Liver (tissue), 3 donors: ENCODE measurements around the gene JAK2.

Source experiments
- CTCF ChIP-seq: fragments of 150-350 bp; IDR thresholded peaks from 2 replicates; pipeline ENCODE4 v1.5.1; 2017; ENCODE audit warnings: improper control_type of control experiment, low read depth, low read length; ENCODE audit not compliant: missing input control
- MAX ChIP-seq: IDR thresholded peaks from 2 replicates; pipeline ENCODE4 v1.6.1; 2016; ENCODE audit warnings: antibody characterized with exemption
- RXRA ChIP-seq, 2 donors: IDR thresholded peaks; 2 replicates each; pipeline ENCODE4 v1.6.1; 2017 to 2018; ENCODE audit warnings: antibody characterized with exemption in 2 of 2, mild to moderate bottlenecking in 1 of 2
- TAF1 ChIP-seq: conservative IDR thresholded peaks from 2 replicates; pipeline ENCODE4 v1.6.1; 2016; ENCODE audit warnings: antibody characterized with exemption, mild to moderate bottlenecking
- TF ChIP-seq, protein P1 (sequence below): IDR thresholded peaks from 2 replicates; pipeline ENCODE4 v1.6.1; 2016; ENCODE audit warnings: antibody characterized with exemption, mild to moderate bottlenecking
- donor health status: healthy.
- donor health status: healthy.

- TF ChIP-seq, protein P1, sequence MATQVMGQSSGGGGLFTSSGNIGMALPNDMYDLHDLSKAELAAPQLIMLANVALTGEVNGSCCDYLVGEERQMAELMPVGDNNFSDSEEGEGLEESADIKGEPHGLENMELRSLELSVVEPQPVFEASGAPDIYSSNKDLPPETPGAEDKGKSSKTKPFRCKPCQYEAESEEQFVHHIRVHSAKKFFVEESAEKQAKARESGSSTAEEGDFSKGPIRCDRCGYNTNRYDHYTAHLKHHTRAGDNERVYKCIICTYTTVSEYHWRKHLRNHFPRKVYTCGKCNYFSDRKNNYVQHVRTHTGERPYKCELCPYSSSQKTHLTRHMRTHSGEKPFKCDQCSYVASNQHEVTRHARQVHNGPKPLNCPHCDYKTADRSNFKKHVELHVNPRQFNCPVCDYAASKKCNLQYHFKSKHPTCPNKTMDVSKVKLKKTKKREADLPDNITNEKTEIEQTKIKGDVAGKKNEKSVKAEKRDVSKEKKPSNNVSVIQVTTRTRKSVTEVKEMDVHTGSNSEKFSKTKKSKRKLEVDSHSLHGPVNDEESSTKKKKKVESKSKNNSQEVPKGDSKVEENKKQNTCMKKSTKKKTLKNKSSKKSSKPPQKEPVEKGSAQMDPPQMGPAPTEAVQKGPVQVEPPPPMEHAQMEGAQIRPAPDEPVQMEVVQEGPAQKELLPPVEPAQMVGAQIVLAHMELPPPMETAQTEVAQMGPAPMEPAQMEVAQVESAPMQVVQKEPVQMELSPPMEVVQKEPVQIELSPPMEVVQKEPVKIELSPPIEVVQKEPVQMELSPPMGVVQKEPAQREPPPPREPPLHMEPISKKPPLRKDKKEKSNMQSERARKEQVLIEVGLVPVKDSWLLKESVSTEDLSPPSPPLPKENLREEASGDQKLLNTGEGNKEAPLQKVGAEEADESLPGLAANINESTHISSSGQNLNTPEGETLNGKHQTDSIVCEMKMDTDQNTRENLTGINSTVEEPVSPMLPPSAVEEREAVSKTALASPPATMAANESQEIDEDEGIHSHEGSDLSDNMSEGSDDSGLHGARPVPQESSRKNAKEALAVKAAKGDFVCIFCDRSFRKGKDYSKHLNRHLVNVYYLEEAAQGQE = no peak
- TF ChIP-seq CTCF = no peak
- TF ChIP-seq MAX = no peak
- no peak for TF ChIP-seq TAF1
- no peak for TF ChIP-seq RXRA (IDR thresholded peaks at IDR 0.05)
Measured at GRCh38 chr9:5113523-5113922, 128.5 kb downstream of the JAK2 start.
